SU-DHL-6 (cell line): ENCODE measurements around the gene SMARCD2.

Experiments
- EZH2phosphoT487 ChIP-seq: fragments of 200-600 bp; sonication (generic), shearing (Covaris generic); conservative IDR thresholded peaks from 2 replicates; pipeline ENCODE4 v1.6.1; 2018; ENCODE audit warnings: mild to moderate bottlenecking, antibody characterized with exemption, low read length, moderate library complexity, mixed read lengths
- TF ChIP-seq, protein P1 (sequence below): fragments of 200-600 bp; sonication (generic); IDR thresholded peaks from one replicate; pipeline ENCODE4 v1.5.1; 2017; ENCODE audit warnings: antibody characterized with exemption, mild to moderate bottlenecking, low read length, moderate library complexity; ENCODE audit not compliant: insufficient read depth, poor library complexity, severe bottlenecking

DNA sequence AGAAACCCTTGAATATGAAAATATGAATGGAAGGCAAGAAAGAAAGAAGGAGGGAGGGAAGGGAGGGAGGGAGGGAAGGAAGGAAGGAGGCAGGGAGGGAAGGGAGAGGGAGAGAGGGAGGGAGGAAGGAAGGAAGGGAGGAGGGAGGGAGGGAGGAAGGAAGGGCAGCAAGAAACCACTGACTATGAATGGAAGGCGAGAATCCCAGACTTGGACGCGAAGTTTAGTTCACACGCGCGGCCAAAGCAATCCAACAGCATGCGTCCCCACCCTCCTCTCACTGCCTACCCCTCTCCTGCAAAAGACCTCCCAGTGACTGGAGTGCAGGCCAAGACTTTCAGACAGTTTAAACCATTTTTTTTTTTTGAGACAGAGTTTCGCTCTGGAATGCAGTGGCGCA lies 7.9 kb upstream of the SMARCD2 start:
- TF ChIP-seq, protein P1, sequence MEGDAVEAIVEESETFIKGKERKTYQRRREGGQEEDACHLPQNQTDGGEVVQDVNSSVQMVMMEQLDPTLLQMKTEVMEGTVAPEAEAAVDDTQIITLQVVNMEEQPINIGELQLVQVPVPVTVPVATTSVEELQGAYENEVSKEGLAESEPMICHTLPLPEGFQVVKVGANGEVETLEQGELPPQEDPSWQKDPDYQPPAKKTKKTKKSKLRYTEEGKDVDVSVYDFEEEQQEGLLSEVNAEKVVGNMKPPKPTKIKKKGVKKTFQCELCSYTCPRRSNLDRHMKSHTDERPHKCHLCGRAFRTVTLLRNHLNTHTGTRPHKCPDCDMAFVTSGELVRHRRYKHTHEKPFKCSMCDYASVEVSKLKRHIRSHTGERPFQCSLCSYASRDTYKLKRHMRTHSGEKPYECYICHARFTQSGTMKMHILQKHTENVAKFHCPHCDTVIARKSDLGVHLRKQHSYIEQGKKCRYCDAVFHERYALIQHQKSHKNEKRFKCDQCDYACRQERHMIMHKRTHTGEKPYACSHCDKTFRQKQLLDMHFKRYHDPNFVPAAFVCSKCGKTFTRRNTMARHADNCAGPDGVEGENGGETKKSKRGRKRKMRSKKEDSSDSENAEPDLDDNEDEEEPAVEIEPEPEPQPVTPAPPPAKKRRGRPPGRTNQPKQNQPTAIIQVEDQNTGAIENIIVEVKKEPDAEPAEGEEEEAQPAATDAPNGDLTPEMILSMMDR: no peak
- TF ChIP-seq EZH2phosphoT487: no peak
